Omental fat pad (tissue), 4 donors: ENCODE measurements around the gene ANTKMT. TPM values are rescaled to one million over a fixed set of nuclear protein-coding genes. Genes with fewer than 3 reads are reported as not detected.

Source experiments
- ATAC-seq: fragments of 150-250 bp; one replicate; pipeline ENCODE4 v1.9.1; 2016; ENCODE audit warnings: mild to moderate bottlenecking, moderate library complexity; ENCODE audit not compliant: low FRiP score
- DNase-seq: peaks from one replicate; pipeline ENCODE4 v3.0.0-alpha.2; 2019; ENCODE audit warnings: low spot score
- total RNA-seq, 4 donors: library from RNA; depleted of rRNA; stranded (reverse); fragments of >200 nt; gene quantifications; one replicate each; pipeline ENCODE4 v1.1.0, GENCODE V29; 2016
- TF ChIP-seq, protein P1 (sequence below), 3 donors: fragments of 450-650 bp; IDR thresholded peaks; one replicate each; pipeline ENCODE4 v1.5.1; 2016 to 2017; ENCODE audit warnings: antibody characterized with exemption in 3 of 3, mild to moderate bottlenecking in 3 of 3, moderate library complexity in 2 of 3

Gene ANTKMT
- total RNA-seq, 4 donors from 2014 or later = 21.9 to 45.4 (median 36.2) TPM

DNA sequence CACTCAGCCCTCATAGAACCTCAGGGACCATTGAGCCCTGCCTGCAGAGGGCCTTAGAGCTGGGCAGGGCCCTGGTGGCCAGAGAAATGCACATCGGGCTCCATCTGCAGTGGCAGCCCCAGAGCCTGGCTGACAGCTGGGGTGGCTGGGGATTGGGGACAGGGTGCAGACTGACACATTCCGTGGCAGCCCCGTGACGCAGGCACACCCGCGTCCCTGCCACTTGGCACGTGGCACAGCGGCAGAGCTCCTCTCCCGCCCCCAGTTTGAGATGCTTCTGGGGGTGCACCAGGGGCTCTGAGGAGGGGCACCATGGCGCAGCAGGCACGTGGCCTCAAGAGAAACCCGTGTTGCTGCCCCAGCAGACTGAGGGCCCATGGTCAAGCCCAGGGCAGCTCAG lies 17.5 kb upstream of the ANTKMT start:
- DNase-seq = no peak
- ATAC-seq = no peak
- TF ChIP-seq, protein P1, sequence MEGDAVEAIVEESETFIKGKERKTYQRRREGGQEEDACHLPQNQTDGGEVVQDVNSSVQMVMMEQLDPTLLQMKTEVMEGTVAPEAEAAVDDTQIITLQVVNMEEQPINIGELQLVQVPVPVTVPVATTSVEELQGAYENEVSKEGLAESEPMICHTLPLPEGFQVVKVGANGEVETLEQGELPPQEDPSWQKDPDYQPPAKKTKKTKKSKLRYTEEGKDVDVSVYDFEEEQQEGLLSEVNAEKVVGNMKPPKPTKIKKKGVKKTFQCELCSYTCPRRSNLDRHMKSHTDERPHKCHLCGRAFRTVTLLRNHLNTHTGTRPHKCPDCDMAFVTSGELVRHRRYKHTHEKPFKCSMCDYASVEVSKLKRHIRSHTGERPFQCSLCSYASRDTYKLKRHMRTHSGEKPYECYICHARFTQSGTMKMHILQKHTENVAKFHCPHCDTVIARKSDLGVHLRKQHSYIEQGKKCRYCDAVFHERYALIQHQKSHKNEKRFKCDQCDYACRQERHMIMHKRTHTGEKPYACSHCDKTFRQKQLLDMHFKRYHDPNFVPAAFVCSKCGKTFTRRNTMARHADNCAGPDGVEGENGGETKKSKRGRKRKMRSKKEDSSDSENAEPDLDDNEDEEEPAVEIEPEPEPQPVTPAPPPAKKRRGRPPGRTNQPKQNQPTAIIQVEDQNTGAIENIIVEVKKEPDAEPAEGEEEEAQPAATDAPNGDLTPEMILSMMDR (IDR thresholded peaks at IDR 0.05) = no peak

DNA sequence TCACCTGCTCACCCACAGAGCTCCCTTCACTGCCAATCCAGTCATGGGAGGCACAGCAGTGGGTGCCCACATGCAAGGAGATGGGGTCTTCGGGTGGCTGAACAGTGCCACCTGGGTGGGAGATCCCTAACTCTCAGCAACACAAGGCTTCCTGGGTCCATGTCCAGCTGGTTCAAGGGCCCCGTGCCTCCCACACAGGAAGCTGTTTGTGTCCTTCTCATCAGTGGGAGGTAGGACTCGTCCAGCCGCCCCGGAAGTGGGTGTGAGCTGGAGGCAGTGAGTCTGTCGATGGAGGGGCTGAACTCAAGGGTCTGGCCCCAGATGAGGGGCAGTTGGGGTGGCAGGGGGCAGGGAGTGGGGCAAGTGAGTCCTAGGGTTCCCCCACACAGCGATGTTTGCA lies 16.9 kb upstream of the ANTKMT start:
- ATAC-seq = no peak
- no peak for DNase-seq
- TF ChIP-seq, protein P1 (IDR thresholded peaks at IDR 0.05) = no peak

DNA sequence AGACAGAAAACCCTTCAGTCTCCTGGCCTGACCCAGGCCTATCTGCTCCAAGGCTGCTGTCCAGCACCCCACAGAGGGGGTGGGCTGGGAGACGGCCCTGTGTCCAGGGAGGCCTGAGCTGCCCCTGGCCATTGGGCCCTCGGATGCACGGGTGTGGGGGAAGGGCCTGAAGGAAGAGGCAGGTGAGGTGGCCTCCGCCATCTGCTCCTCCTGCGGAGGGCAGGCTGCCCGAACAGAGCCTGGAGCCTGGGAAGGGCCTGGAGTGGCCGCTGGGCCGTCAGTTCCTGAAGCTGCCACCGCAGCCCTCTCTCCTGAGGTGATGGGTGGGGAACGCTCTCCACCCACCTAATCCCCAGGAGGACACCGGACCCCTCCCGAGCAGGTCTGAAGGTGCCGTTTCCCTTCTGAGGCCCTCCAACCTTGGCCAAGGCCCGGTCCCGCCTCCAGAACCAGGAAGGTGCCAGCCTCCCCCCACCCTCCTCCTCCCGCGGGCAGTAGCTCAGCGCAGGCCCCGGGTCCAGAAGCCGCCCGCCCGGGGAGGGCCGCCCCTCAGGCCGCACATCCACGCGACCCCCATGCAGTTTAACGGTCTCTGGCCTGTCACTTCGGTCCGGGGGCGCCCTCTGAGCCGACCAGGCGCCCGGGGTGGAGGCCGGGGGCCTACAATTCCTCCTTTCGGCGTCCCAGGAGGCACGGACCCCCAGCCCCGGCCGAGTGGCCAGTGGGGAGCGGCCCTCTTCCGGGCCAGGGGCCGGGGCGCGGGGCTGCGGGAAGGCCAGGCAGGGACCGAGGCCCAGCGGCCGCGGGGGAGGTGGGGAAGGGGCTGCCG lies 16.2 kb upstream of the ANTKMT start:
- TF ChIP-seq, protein P1 (IDR thresholded peaks at IDR 0.05) = no peak
- ATAC-seq (no peak), DNase-seq (no peak)

DNA sequence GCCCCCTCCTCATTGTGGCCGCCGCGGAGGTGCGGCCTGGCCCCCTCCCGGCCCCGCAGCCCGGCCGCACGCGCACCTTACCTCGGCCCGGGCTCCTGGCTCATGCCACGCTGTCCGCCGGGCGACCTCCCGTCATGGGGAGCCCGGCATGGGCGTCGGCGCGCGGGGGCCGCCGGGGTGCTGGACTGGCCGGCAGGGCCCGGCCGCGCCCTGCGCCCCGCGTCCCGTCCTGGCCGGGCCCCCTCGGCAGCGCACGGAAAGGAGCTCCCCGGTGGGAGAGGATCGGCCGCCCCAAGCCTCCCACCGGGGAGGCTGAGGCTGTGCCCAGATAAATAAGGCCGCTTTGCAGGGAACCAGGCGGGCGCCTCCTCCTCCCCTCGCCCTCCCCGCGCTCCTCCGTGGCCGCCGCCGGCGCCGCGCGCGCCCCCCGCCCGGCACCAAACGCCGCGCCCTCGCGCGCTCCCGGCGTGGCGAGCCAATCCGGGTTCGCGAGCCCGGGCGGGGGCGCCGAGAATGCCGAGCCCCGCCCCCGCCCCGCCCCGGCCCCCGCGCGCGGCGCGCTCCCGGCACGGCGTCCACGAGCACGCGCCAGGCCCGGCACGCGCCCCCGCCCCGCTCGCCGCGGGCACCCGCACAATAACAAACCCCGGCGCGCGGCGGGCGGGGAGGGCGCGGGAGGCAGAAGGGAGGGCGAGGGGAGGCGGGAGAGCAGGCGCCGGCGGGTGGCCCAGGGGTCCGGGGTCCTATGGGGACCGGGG lies 15.3 kb upstream of the ANTKMT start, which contains the start of gene FBXL16:
TSS of gene FBXL16 (minus strand) at position 371 of the 758 bp plus-strand sequence. CDS start 8,396 bp downstream, outside the sequence.
- ATAC-seq (no peak), DNase-seq (no peak)
- TF ChIP-seq, protein P1 (IDR thresholded peaks at IDR 0.05) = no peak

DNA sequence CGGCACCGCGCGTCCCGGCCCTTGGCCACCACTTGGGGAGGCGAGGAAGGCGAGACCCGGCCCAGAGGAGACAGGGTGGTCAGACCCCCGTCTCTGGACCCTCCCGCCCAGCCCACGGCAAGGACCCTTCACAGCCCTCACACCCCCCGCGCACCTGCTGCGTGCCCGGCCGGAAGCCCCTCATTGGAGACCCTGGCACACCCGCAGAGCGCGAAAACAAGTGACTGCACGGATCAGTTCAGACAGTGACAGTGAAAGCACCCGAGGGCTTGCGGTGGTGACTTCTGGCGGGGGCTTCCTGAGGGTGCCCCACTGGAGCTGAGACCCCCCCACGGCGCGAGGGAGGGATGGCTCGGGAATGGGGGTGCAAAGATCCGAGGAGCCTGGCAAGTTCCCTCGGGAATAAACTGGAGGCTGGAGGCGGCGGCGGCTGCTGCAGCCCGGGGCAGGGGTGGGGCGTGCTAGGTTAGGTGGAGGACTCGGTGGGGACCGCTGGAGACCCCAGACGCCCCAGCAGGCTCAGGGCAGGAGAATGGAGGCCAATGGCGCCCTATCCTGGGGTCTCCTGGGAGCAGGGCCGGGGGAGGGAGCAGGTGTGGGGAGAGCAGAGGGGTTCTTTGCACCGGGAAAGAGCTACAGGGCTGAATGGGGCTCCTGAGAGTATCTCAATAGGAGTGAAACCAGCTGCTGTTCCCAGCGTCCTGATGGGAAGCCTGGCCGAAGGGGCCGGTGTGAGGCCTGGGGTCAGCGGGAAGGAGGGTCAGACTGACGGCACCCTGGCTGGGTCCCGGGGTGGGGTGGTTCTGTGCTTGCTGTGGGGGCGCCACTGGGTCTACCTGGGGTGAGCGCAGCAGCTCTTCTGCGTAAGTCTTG lies 14.5 kb upstream of the ANTKMT start:
- DNase-seq (no peak), ATAC-seq (no peak)
- TF ChIP-seq, protein P1 (IDR thresholded peaks at IDR 0.05) = no peak

DNA sequence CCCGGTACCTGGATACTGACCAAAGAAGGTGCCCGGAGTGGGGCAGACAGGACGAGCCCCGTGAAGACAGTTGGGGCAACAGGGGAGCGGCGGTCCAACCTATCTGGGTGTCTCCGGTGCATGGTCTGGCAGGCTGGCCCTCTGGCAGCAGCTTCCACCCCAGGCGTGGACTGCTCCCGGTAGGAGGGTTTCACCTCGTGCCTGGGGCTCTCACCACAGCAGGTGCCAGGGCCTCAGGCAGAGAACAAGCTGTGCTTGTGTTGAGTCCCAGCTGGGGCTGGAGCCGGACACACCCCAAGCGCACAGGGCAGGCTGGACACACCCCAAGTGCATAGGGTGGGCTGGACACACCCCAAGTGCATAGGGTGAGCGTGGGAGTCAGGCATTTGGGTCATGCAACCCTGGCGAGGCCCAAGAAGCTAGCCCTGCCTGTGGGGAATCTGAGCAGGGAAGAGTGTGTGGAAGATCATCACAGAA lies 13.8 kb upstream of the ANTKMT start:
- ATAC-seq = no peak
- DNase-seq = no peak
- TF ChIP-seq, protein P1 (IDR thresholded peaks at IDR 0.05) = no peak
